Measurements from ENCODE around the gene CAMK1G.

CAMK1G gene

DNA sequence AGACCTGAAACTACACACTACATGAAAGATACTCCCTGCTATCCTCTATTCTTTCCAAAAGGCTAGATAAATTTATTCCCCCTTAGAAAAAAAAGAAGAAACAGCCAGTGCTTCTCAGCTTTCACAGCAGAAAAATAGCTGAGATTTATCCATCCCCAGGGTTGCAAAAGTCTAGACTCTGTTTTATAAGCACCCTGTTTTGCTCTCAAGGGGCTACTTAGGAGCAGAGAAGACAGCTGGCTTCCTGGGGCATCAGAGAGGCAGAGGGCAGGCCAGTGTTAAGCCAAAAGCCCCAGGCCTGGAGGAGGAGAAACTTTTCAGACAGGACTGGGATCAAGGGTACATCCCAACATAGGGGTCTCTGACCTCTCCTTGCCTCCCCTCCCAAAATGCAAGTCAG is 64.8 kb downstream of the CAMK1G start (continued):
- TF ChIP-seq ARNTL (CRISPR knock-in tag; IDR thresholded peaks at IDR 0.05; ENCODE audit: borderline replicate concordance, low read depth): no peak

DNA sequence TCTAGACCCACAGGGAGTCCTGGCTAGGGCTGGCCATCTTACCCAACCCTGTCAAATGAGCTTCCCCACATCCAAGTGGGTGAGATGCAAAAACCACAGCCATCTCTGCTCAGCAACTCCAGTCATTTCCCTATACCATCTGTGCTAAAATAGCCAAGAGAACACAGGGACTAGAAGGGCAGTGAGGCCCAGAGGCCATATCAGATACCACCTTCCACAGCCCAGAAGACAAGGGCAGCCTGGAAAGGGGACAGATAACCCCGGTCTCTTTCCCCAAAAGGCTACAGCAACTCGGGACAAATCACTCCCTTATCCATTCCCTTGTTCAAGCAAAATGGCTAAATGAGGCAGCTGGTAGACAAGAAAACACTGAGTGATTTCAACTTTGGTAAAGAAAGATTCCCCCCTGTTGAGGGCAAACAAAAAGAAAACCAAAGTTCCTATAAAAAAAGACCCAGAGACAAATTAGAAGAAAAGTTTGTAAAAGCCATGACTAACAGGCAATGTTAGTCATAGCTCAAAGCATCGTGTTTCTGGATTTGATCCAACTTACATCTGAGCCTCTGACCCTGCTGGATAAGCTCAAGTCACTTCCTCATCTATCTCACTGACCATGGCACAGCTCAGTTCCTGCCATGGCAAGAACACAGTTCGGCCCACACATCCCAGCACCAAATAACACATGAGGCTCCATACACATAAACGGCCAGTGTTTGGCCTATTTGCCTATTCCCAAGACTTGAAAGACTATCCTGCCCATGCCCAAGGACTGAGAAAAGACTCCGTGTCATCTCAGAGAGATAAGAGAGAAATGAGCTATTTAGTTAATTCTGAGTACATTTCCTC is 65.6 kb downstream of the CAMK1G start:
- TF ChIP-seq ZFP3 (CRISPR knock-in tag; IDR thresholded peaks at IDR 0.05) (no peak), ZNF8 (CRISPR knock-in tag; IDR thresholded peaks at IDR 0.05) (no peak), TCF4 (CRISPR knock-in tag; IDR thresholded peaks at IDR 0.05; ENCODE audit: borderline replicate concordance) (no peak), ZC3H10 (CRISPR knock-in tag; IDR thresholded peaks at IDR 0.05) (no peak), GLIS3 (CRISPR knock-in tag; IDR thresholded peaks at IDR 0.05) (no peak), CSDC2 (CRISPR knock-in tag; IDR thresholded peaks at IDR 0.05) (no peak), ESRRG (CRISPR knock-in tag; IDR thresholded peaks at IDR 0.05) (no peak), ZNF70 (CRISPR knock-in tag; IDR thresholded peaks at IDR 0.05) (no peak), PPARA (CRISPR knock-in tag; IDR thresholded peaks at IDR 0.05; ENCODE audit: borderline replicate concordance) (no peak), RARB (CRISPR knock-in tag; IDR thresholded peaks at IDR 0.05) (0 out of 2 replicates have a peak, but pooled peaks have one; percentile 70), ISL1 (CRISPR knock-in tag; IDR thresholded peaks at IDR 0.05) (no peak), OSR1 (CRISPR knock-in tag; IDR thresholded peaks at IDR 0.05) (peak; percentile 16), ARNTL (CRISPR knock-in tag; IDR thresholded peaks at IDR 0.05; ENCODE audit: borderline replicate concordance, low read depth) (no peak), SNAI2 (CRISPR knock-in tag; IDR thresholded peaks at IDR 0.05) (no peak), TOX (CRISPR knock-in tag; IDR thresholded peaks at IDR 0.05; ENCODE audit: borderline replicate concordance) (peak; percentile 48)
- TF ChIP-seq, protein P1, sequence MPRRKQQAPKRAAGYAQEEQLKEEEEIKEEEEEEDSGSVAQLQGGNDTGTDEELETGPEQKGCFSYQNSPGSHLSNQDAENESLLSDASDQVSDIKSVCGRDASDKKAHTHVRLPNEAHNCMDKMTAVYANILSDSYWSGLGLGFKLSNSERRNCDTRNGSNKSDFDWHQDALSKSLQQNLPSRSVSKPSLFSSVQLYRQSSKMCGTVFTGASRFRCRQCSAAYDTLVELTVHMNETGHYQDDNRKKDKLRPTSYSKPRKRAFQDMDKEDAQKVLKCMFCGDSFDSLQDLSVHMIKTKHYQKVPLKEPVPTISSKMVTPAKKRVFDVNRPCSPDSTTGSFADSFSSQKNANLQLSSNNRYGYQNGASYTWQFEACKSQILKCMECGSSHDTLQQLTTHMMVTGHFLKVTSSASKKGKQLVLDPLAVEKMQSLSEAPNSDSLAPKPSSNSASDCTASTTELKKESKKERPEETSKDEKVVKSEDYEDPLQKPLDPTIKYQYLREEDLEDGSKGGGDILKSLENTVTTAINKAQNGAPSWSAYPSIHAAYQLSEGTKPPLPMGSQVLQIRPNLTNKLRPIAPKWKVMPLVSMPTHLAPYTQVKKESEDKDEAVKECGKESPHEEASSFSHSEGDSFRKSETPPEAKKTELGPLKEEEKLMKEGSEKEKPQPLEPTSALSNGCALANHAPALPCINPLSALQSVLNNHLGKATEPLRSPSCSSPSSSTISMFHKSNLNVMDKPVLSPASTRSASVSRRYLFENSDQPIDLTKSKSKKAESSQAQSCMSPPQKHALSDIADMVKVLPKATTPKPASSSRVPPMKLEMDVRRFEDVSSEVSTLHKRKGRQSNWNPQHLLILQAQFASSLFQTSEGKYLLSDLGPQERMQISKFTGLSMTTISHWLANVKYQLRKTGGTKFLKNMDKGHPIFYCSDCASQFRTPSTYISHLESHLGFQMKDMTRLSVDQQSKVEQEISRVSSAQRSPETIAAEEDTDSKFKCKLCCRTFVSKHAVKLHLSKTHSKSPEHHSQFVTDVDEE (CRISPR knock-in tag; IDR thresholded peaks at IDR 0.05): no peak
- TF ChIP-seq, protein P2, sequence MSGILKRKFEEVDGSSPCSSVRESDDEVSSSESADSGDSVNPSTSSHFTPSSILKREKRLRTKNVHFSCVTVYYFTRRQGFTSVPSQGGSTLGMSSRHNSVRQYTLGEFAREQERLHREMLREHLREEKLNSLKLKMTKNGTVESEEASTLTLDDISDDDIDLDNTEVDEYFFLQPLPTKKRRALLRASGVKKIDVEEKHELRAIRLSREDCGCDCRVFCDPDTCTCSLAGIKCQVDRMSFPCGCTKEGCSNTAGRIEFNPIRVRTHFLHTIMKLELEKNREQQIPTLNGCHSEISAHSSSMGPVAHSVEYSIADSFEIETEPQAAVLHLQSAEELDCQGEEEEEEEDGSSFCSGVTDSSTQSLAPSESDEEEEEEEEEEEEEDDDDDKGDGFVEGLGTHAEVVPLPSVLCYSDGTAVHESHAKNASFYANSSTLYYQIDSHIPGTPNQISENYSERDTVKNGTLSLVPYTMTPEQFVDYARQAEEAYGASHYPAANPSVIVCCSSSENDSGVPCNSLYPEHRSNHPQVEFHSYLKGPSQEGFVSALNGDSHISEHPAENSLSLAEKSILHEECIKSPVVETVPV (CRISPR knock-in tag; IDR thresholded peaks at IDR 0.05): no peak
- TF ChIP-seq, protein P3, sequence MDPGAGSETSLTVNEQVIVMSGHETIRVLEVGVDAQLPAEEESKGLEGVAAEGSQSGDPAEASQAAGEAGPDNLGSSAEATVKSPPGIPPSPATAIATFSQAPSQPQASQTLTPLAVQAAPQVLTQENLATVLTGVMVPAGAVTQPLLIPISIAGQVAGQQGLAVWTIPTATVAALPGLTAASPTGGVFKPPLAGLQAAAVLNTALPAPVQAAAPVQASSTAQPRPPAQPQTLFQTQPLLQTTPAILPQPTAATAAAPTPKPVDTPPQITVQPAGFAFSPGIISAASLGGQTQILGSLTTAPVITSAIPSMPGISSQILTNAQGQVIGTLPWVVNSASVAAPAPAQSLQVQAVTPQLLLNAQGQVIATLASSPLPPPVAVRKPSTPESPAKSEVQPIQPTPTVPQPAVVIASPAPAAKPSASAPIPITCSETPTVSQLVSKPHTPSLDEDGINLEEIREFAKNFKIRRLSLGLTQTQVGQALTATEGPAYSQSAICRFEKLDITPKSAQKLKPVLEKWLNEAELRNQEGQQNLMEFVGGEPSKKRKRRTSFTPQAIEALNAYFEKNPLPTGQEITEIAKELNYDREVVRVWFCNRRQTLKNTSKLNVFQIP (CRISPR knock-in tag; IDR thresholded peaks at IDR 0.05; ENCODE audit: borderline replicate concordance, low read depth): no peak
- TF ChIP-seq, protein P4, sequence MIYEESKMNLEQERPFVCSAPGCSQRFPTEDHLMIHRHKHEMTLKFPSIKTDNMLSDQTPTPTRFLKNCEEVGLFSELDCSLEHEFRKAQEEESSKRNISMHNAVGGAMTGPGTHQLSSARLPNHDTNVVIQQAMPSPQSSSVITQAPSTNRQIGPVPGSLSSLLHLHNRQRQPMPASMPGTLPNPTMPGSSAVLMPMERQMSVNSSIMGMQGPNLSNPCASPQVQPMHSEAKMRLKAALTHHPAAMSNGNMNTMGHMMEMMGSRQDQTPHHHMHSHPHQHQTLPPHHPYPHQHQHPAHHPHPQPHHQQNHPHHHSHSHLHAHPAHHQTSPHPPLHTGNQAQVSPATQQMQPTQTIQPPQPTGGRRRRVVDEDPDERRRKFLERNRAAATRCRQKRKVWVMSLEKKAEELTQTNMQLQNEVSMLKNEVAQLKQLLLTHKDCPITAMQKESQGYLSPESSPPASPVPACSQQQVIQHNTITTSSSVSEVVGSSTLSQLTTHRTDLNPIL (CRISPR knock-in tag; IDR thresholded peaks at IDR 0.05; ENCODE audit: low read depth): no peak
- ATAC-seq: peak; percentile 69

DNA sequence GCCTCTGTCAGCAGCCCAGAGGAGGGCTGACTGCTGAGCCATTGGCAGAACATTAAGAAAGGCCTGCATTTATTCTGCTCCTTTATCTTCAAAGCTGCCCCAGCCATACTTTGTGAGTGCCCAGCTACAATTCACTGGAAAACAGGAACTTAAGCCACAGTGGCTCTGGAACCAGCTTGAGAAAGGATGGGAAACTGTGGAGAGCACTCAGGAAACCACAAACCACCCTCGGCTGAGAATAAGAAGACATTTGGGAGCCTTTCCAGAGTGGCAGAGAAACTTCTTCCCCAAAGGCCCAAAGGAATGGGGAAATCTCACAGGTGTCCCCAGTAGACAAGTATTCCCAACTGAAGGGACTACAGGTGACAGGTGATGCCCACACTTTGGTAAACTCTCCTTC is 66.9 kb downstream of the CAMK1G start:
- ATAC-seq: no peak
- no peak for TF ChIP-seq ARNTL (CRISPR knock-in tag; IDR thresholded peaks at IDR 0.05; ENCODE audit: borderline replicate concordance, low read depth)
- no peak for TF ChIP-seq OSR1 (CRISPR knock-in tag; IDR thresholded peaks at IDR 0.05)
- no peak for TF ChIP-seq ZNF8 (CRISPR knock-in tag; IDR thresholded peaks at IDR 0.05)
- no peak for TF ChIP-seq ZNF565 (CRISPR knock-in tag; conservative IDR thresholded peaks at IDR 0.05; ENCODE audit: low read depth)
- TF ChIP-seq, protein P1 (CRISPR knock-in tag; IDR thresholded peaks at IDR 0.05): no peak
- TF ChIP-seq ZNF70 (CRISPR knock-in tag; IDR thresholded peaks at IDR 0.05): no peak
- no peak for TF ChIP-seq BACH2 (CRISPR knock-in tag; IDR thresholded peaks at IDR 0.05; ENCODE audit: borderline replicate concordance)
- no peak for TF ChIP-seq ZFP30 (CRISPR knock-in tag; IDR thresholded peaks at IDR 0.05)
- TF ChIP-seq, protein P2 (CRISPR knock-in tag; IDR thresholded peaks at IDR 0.05): no peak
- no peak for TF ChIP-seq ZC3H10 (CRISPR knock-in tag; IDR thresholded peaks at IDR 0.05)
- TF ChIP-seq TCF4 (CRISPR knock-in tag; IDR thresholded peaks at IDR 0.05; ENCODE audit: borderline replicate concordance): no peak
- no peak for TF ChIP-seq GLIS3 (CRISPR knock-in tag; IDR thresholded peaks at IDR 0.05)
- TF ChIP-seq PPARA (CRISPR knock-in tag; IDR thresholded peaks at IDR 0.05; ENCODE audit: borderline replicate concordance): no peak
- TF ChIP-seq ZFP3 (CRISPR knock-in tag; IDR thresholded peaks at IDR 0.05): no peak
- TF ChIP-seq RARB (CRISPR knock-in tag; IDR thresholded peaks at IDR 0.05): no peak
- TF ChIP-seq ISL1 (CRISPR knock-in tag; IDR thresholded peaks at IDR 0.05): no peak
- no peak for TF ChIP-seq CSDC2 (CRISPR knock-in tag; IDR thresholded peaks at IDR 0.05)

All from SK-N-SH treated with all-trans-retinoic acid at 6 μM for 48 hours (cell line).